Keratinocyte (primary cell): ENCODE results near the gene GINS1. TPM values are rescaled to one million over a fixed set of nuclear protein-coding genes. Genes with fewer than 3 reads are reported as not detected.
A peak's percentile ranks its signal among the peaks of the same experiment; 100 is the strongest.

Source experiments
- DNase-seq: peaks from one replicate; pipeline ENCODE4 v3.0.0-alpha.2; 2011; ENCODE audit warnings: low read depth, missing footprints, low spot score
- FAIRE-seq: peaks from 2 replicates; lab custom pipeline; 2011; peaks lifted over from hg19 to GRCh38; lab: Jason Lieb, UNC
- H2AFZ ChIP-seq: 2 replicates; pipeline ENCODE4 v1.6.0; 2012; ENCODE audit warnings: low read length, control low read depth, inconsistent platforms; ENCODE audit not compliant: control insufficient read depth
- H3K27ac ChIP-seq: 2 replicates; pipeline ENCODE4 v1.5.1; 2011; ENCODE audit warnings: low read length; ENCODE audit not compliant: control insufficient read depth, insufficient read depth
- H3K27me3 ChIP-seq: 3 replicates; pipeline ENCODE4 v1.6.0; 2011; ENCODE audit warnings: low read length; ENCODE audit not compliant: control insufficient read depth, insufficient read depth; ENCODE audit errors: extremely low read depth
- H3K36me3 ChIP-seq, 2 experiments: 2 replicates in 1 of 2; 3 replicates in 1 of 2; pipeline ENCODE4 v1.5.1; 2011; ENCODE audit warnings: low read length in 2 of 2, mild to moderate bottlenecking in 1 of 2; ENCODE audit not compliant: control insufficient read depth in 2 of 2, insufficient read depth in 2 of 2; ENCODE audit errors: extremely low read depth in 1 of 2
- H3K4me1 ChIP-seq: 3 replicates; pipeline ENCODE4 v1.5.1; 2011; ENCODE audit warnings: low read length; ENCODE audit not compliant: control insufficient read depth, insufficient read depth; ENCODE audit errors: extremely low read depth
- H3K4me2 ChIP-seq: 3 replicates; pipeline ENCODE4 v1.6.0; 2011; ENCODE audit warnings: low read depth, low read length; ENCODE audit not compliant: control insufficient read depth, insufficient read depth; ENCODE audit errors: extremely low read depth
- H3K4me3 ChIP-seq, 3 experiments: fragments of 200-600 bp in 1 of 3; sonication (generic) in 1 of 3; 2 replicates in 2 of 3; 3 replicates in 1 of 3; pipeline ENCODE4 v1.5.1; 2011 to 2016; ENCODE audit warnings: low read length in 3 of 3, mild to moderate bottlenecking in 3 of 3, control low read depth in 2 of 3, inconsistent platforms in 1 of 3, low read depth in 1 of 3, mixed read lengths in 1 of 3, mixed run types in 1 of 3, moderate library complexity in 1 of 3; ENCODE audit not compliant: control insufficient read depth in 2 of 3, insufficient read depth in 2 of 3; ENCODE audit errors: extremely low read depth in 1 of 3
- H3K79me2 ChIP-seq: 2 replicates; pipeline ENCODE4 v1.6.0; 2012; ENCODE audit warnings: low read length; ENCODE audit not compliant: control insufficient read depth, insufficient read depth
- H3K9ac ChIP-seq: 3 replicates; pipeline ENCODE4 v1.6.0; 2011; ENCODE audit warnings: low read length; ENCODE audit not compliant: control insufficient read depth, insufficient read depth; ENCODE audit errors: extremely low read depth
- H3K9me1 ChIP-seq: 3 replicates; pipeline ENCODE4 v1.6.0; 2011; ENCODE audit warnings: low read length; ENCODE audit not compliant: control insufficient read depth, insufficient read depth; ENCODE audit errors: extremely low read depth
- H3K9me3 ChIP-seq: 2 replicates; pipeline ENCODE4 v1.5.1; 2012; ENCODE audit warnings: low read depth, low read length; ENCODE audit not compliant: control insufficient read depth
- H4K20me1 ChIP-seq: 3 replicates; pipeline ENCODE4 v1.6.0; 2011; ENCODE audit warnings: low read length; ENCODE audit not compliant: control insufficient read depth, insufficient read depth; ENCODE audit errors: extremely low read depth
- EZH2 ChIP-seq: IDR thresholded peaks from one replicate; pipeline ENCODE4 v1.6.1; 2012; ENCODE audit warnings: inconsistent platforms, mild to moderate bottlenecking, low read length, moderate library complexity
- dilution Hi-C: fragments of 300-500 bp; cut with MboI; formaldehyde crosslinking; loops from one replicate; pipeline ENCODE4 v1.7.0; 2020; ENCODE audit warnings: low sequenced_read_pairs; ENCODE audit not compliant: extremely low pct_ligation_motif_present
- polyA plus RNA-seq, 5 experiments: library from polyadenylated mRNA; depleted of rRNA in 3 of 5; stranded (reverse) in 3 of 5; stranded (forward) in 1 of 5; unstranded in 1 of 5; fragments of >200 nt; gene quantifications; 1 replicate in 1 of 5; 2 replicates in 3 of 5; 3 replicates in 1 of 5; pipeline versions ENCODE4 v1.2.1 to v1.2.3, GENCODE V29; 2011 to 2012; ENCODE audit warnings: missing spikeins in 2 of 5, low read depth in 1 of 5, low replicate concordance in 1 of 5
- TF ChIP-seq, protein P1 (sequence below), 3 experiments: IDR thresholded peaks in 1 of 3; conservative IDR thresholded peaks in 1 of 3; optimal IDR thresholded peaks in 1 of 3; 2 replicates in 2 of 3; 3 replicates in 1 of 3; pipeline versions ENCODE3 to v1.5.1; 2011; ENCODE audit warnings: low read length in 3 of 3, mild to moderate bottlenecking in 3 of 3, moderate library complexity in 2 of 3, control low read depth in 1 of 3, inconsistent platforms in 1 of 3; ENCODE audit not compliant: insufficient read depth in 2 of 3; ENCODE audit errors: extremely low read depth in 1 of 3

Gene GINS1
- polyA plus RNA-seq, 1 donor (not counting 4 experiments of a cell fraction or from before 2014, with no cell fraction given) = 12.5 TPM

DNA sequence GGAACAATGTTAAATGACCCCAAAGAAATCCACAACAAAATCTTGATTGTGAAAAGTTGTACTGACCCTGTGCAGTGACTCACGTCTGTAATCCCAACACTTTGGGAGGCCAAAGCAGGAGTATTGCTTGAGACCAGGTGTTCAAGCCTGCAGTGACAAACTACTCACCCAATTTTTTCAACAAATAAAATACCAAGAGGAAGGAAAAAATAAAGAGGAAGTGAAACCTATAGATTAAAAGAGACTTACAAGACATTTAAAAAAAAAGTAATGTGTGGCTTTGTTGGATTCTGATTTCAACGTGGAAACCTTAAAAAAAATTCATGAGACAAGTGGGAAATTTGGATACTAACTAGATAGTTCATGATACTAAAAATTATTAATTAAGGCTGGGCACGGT lies 31.9 kb downstream of the GINS1 start:
- Histone ChIP-seq H3K79me2 (no peaks in the 10 kb centered on the region), H3K27me3 (no peaks in the 10 kb centered on the region), H3K27ac (no peak overlapping the region), H3K9me3 (no peaks in the 10 kb centered on the region), H3K4me3 (no peak overlapping the region), H3K9ac (no peak overlapping the region), H3K4me2 (no peak overlapping the region), H3K4me1 (no peaks in the 10 kb centered on the region), H4K20me1 (no peaks in the 10 kb centered on the region), H3K9me1 (no peaks in the 10 kb centered on the region), H3K36me3 (peaks cover 0 to 1% of the 10 kb centered on the region in 2 experiments), H2AFZ (no peak overlapping the region)
- TF ChIP-seq EZH2 = no peak
- TF ChIP-seq, protein P1, sequence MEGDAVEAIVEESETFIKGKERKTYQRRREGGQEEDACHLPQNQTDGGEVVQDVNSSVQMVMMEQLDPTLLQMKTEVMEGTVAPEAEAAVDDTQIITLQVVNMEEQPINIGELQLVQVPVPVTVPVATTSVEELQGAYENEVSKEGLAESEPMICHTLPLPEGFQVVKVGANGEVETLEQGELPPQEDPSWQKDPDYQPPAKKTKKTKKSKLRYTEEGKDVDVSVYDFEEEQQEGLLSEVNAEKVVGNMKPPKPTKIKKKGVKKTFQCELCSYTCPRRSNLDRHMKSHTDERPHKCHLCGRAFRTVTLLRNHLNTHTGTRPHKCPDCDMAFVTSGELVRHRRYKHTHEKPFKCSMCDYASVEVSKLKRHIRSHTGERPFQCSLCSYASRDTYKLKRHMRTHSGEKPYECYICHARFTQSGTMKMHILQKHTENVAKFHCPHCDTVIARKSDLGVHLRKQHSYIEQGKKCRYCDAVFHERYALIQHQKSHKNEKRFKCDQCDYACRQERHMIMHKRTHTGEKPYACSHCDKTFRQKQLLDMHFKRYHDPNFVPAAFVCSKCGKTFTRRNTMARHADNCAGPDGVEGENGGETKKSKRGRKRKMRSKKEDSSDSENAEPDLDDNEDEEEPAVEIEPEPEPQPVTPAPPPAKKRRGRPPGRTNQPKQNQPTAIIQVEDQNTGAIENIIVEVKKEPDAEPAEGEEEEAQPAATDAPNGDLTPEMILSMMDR (optimal IDR thresholded peaks at IDR 0.05 in 1 of 3, IDR thresholded peaks at IDR 0.05 in 1 of 3, conservative IDR thresholded peaks at IDR 0.05 in 1 of 3; ENCODE audit: extremely low read depth in 1 of 3, insufficient read depth in 2 of 3, low read length in 3 of 3) = no peak
- DNase-seq (no peak), FAIRE-seq (no peak)
- dilution Hi-C loops = no loop called here

DNA sequence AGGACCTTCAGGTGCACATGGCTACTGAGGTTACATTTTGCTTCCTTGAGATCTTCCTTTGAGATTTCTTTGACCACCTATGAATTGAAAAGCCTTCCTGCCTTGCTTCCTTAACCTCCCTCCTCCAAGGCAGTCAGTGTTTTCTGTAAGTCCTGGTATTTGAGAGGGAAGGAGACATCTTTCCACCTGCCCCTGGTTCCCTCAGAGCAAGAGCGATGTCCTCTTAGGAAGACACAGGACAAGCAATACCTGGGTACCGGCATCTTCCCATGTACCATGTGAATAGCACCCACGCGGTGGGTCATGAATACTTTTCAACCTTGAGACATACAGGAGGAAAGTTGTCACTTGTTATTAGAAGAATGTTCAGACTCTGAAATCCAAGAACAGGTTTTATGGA lies 37.1 kb downstream of the GINS1 start:
- Histone ChIP-seq H3K4me3 (no peak overlapping the region), H3K9me1 (no peaks in the 10 kb centered on the region), H3K27me3 (no peaks in the 10 kb centered on the region), H2AFZ (no peak overlapping the region), H3K79me2 (no peaks in the 10 kb centered on the region), H3K4me2 (no peak overlapping the region), H3K36me3 (peaks cover 0 to 9% of the 10 kb centered on the region in 2 experiments), H3K4me1 (no peaks in the 10 kb centered on the region), H3K9me3 (no peaks in the 10 kb centered on the region), H3K27ac (no peak overlapping the region), H3K9ac (no peak overlapping the region), H4K20me1 (no peaks in the 10 kb centered on the region)
- dilution Hi-C loops = no loop called here
- TF ChIP-seq EZH2 = no peak
- TF ChIP-seq, protein P1 (optimal IDR thresholded peaks at IDR 0.05 in 1 of 3, IDR thresholded peaks at IDR 0.05 in 1 of 3, conservative IDR thresholded peaks at IDR 0.05 in 1 of 3; ENCODE audit: extremely low read depth in 1 of 3, insufficient read depth in 2 of 3, low read length in 3 of 3) = no peak
- DNase-seq = no peak
- peak; percentile 39 for FAIRE-seq
